HG03280 (cell line): Measurements from ENCODE around the gene PDSS2.

ENCODE experiments used
- ATAC-seq: cut with Tn5 transposase; IDR thresholded peaks from one replicate; pipeline ENCODE4 v1.9.1; 2021; ENCODE audit warnings: mild to moderate bottlenecking, moderate library complexity; ENCODE audit not compliant: unreplicated experiment

PDSS2 gene

GRCh38 chr6:107419733-107420132 is 39.6 kb downstream of the PDSS2 start:
- ATAC-seq = no peak

GRCh38 chr6:107418118-107418517 is 41.2 kb downstream of the PDSS2 start:
- no peak for ATAC-seq

GRCh38 chr6:107416145-107416544 is 43.2 kb downstream of the PDSS2 start:
- ATAC-seq = no peak

- ATAC-seq = no peak
Observed at GRCh38 chr6:107413966-107414645, 45.3 kb downstream of the PDSS2 start.

GRCh38 chr6:107411161-107411560 is 48.2 kb downstream of the PDSS2 start:
- ATAC-seq = no peak

DNA sequence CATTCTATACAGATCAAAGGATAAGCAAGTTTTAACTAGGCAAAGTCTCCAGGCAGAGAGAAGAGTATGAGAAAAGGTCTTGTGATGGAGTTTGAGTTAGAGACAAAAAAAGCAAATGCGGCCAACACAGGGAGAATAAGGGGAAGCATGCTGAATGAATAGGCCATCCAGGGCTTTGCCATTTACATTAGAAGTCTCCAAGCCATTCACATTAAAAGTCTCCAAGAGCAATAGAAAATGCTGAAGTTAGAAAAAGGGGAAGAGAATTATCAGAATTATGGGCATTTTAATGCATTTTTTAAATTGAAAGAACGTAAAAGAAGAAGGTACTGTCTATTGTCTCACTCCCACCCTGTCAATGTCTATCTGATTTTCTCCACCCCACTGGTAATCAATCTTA is 49.4 kb downstream of the PDSS2 start:
- no peak for ATAC-seq

GRCh38 chr6:107408714-107409113 is 50.6 kb downstream of the PDSS2 start:
- ATAC-seq = no peak

- no peak for ATAC-seq
Observed at GRCh38 chr6:107405002-107405401, 54.4 kb downstream of the PDSS2 start.

DNA sequence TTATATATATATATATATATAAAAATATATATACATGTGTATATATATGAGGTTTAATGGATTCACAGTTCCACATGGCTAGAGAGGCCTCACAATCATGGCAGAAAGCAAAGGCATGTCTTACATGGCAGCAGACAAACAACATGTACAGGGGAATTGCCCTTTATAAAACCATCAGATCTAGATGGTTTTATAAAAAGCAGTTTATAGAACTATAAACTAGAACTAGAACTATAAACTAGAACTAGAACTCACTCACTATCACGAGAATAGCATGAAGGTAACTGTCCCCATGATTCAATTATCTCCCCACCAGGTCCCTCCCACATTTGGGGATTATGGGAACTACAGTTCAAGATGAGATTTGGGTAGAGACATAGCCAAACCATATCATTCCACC is 56.8 kb downstream of the PDSS2 start:
- no peak for ATAC-seq

- no peak for ATAC-seq
Observed at GRCh38 chr6:107401573-107401972, 57.8 kb downstream of the PDSS2 start.

DNA sequence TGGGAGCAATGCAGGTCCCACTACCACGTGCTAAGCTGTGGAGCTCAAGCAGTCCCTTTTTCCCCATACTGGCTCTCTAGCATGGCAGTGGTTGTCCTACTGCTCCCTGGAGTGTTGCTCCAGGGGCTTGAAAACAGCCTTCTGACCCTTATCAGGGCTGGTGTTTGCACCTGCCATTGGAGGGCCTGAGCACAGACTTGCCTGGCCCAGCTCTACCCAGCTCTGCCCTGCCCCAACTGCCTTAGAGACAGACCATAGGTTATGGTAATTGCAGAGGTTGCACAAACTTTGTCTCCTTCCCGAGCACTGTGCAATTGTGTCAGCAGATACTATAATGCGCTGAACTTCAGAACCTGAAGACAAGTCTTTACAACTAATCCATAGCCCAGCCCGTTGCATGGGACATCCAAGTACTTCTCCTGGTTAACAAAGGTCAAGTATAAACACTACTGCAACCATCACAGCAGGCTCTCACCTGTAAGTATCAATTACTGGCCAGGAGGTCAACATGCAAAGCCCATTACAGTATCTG is 58.7 kb downstream of the PDSS2 start:
- no peak for ATAC-seq

- no peak for ATAC-seq
Observed at GRCh38 chr6:107399935-107400334, 59.4 kb downstream of the PDSS2 start.

DNA sequence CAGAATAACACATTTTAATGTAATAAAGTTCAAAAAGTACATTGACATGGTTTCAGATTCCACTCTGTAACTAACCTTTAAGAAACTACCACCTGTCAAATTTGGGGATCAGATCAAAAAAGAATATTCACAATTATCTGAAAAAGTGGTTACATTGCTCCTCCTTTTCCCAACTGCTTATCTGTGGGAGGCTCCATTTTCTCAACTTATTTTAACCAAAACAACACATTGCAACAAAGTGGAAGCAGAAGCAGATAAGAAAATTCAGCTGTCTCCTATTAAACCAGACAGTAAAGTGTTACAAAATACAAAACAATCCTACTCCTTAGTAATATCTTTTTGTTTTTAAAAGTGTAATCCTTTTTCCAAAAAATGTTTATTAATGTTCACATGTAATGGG is 61.4 kb downstream of the PDSS2 start:
- ATAC-seq = no peak

DNA sequence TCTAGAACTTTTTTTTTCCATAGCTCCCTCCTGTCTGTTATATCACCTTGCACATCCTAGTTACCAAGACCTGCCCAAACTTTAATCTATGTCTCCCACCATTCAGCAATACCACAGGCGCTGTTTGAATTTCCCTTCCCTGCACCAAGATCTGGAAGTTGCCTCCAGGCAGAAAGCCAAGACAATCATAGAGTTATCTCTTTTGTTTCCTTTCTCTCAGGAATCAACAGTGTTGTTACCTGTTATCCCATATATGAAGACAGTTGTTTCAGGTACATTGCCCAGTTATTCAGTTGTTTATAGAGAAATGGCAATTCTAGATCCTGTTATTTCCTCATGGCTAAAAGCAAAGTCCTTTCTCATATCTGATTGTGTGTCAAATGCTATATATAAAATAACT is 63.2 kb downstream of the PDSS2 start:
- no peak for ATAC-seq

GRCh38 chr6:107392069-107392468 is 67.3 kb downstream of the PDSS2 start:
- ATAC-seq = no peak

DNA sequence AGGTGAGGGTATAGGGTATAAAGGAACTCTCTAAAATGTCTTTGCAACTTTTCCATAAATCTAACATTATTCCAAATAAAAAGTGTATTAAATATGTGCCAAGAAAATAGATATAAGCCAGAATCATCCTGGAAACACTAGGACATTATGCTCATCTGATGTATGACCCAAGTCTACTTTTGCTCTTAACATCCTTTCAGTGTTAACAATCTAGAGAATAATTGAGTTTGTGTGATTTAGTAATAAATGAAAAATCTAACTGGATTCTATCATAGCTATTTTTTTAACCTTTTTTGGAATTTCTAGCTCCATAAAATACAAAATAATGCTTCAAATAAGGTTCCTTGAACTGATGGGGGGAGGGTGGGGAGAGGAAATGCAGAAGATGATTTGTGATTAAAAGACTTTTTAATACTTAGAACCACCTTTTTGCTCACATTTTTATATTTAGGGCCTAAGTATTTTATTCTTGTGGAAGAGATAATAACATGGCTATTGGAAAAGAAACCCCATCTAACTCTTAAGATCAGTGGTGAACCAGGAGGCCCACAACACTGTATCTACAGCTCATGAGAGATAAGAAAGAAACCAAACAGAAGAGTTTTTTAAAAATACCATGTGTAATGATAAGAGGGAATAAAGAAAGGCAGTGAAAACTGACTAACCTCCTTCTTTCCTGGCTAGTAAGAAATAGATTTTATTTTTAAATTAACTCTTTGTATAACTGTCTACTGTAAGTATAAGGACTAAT is 68.5 kb downstream of the PDSS2 start:
- ATAC-seq = no peak

DNA sequence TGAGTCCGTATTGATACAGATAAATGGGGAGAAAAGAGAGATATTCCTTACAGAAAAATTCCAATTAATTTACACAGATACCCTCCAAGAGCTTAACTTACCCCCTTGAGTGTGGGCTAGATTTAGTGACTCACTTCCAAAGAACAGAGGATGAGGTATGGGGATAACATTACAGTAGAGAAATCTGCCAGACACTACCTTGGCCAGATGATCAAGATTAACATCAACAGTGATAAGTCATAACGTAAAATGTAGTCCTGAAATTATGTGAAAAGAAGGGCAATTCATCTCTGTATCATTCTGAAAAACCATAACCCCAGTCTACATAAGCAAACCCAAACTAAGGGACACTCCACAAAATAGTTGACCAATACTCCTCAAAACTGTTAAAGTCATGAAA is 69.3 kb downstream of the PDSS2 start:
- no peak for ATAC-seq

DNA sequence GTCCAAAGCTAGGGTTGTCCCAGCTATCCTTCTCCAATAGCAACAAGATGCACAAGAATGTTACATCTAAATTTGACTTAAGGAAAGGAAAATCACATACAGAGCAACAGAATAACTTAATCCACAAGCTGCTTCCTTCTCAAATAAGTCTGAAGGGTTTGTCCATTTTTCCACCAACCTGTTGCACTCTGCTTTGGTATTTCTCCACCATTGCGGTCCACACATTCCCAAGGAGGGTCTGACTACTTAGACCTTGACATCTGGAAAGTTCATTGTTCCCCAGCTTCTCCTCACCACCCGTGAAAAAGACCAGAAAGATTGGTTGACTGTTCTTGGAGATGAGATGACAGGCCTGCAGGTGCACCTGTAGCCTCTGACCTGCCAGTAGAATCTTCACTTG is 72.5 kb downstream of the PDSS2 start:
- no peak for ATAC-seq

DNA sequence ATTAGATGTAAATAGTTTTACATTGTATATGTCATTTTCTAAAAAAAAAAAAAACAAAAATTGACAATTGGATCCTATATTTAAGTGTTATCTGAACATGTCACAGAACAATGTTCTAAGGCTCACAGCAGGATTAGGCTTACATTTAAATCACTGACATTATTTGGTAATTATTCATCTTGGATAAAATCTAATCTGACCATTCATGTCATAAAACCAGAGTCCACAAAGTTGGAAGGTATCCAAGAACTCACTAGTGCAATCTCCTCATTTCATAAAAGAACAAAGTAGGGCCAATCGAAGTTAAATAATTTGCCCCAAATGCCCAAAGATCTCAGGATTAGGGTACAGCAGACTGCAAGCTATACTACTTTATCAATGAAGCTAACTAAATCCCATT is 73.0 kb downstream of the PDSS2 start:
- no peak for ATAC-seq

DNA sequence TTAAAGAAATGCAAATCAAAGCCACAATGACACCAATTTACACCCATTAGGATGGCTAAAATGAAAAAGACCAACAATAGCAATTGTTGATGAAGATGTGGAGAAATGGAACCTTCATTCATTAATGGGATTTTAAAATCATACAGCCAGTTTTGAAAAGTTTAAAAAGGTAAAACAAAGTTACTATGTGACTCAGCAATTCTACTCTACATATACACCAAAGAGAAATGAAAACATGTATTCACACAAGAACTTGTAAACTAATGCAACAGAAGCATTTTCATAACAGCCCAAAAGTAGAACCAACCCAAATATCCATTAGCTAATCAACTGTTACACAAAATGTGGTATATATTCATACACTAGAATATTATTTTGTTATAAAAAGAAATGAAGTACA is 75.7 kb downstream of the PDSS2 start:
- ATAC-seq = no peak

DNA sequence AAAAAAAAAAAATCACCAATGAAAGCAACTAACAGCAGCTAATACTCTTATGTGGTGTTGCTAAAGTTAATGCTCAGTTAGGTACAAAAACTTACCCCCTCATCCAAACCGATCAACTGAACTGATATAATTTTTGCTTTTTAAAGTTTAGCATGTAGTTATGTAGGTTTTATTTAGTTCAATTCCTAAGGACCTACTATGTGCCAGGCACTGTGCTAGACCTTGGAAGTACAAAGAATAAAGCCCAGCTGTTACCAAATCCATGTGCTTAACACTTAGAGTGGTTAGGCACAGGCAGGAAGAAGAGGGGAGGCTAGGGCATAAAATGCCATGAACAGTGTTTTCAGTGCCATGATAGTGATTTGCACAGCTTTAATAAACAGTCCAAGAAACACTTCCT is 85.1 kb downstream of the PDSS2 start:
- ATAC-seq = no peak

- no peak for ATAC-seq
Observed at GRCh38 chr6:107369493-107369892, 89.9 kb downstream of the PDSS2 start.
